H9 (cell line): Measurements from ENCODE around the gene ITGA1. TPM values are rescaled to one million over a fixed set of nuclear protein-coding genes. Genes with fewer than 3 reads are reported as not detected.

Experiments
- DNase-seq: peaks from one replicate; pipeline ENCODE4 v3.0.0-alpha.2; 2017
- H2AFZ ChIP-seq: one replicate; pipeline ENCODE4 v1.6.1; 2013; ENCODE audit warnings: mild to moderate bottlenecking, low read length, control low read depth, moderate library complexity
- H2AK5ac ChIP-seq: 2 replicates; pipeline ENCODE4 v1.6.1; 2013; ENCODE audit warnings: low read length, control low read depth, mixed read lengths; ENCODE audit not compliant: insufficient read length
- H2BK120ac ChIP-seq: one replicate; pipeline ENCODE4 v1.6.1; 2013; ENCODE audit warnings: low read depth, mild to moderate bottlenecking, low read length, control low read depth, inconsistent platforms; ENCODE audit not compliant: poor library complexity, severe bottlenecking
- H2BK12ac ChIP-seq: 2 replicates; pipeline ENCODE4 v1.6.1; 2013; ENCODE audit warnings: low read length, control low read depth, mixed read lengths, low read depth; ENCODE audit not compliant: insufficient read length
- H2BK15ac ChIP-seq: 2 replicates; pipeline ENCODE4 v1.6.1; 2013; ENCODE audit warnings: low read depth, low read length, control low read depth
- H2BK20ac ChIP-seq: one replicate; pipeline ENCODE4 v1.6.1; 2013; ENCODE audit warnings: low read depth, mild to moderate bottlenecking, low read length, control low read depth, inconsistent platforms; ENCODE audit not compliant: poor library complexity, severe bottlenecking
- H2BK5ac ChIP-seq: 2 replicates; pipeline ENCODE4 v1.6.1; 2013; ENCODE audit warnings: low read length, control low read depth, mixed read lengths; ENCODE audit not compliant: insufficient read length
- H3K14ac ChIP-seq: 2 replicates; pipeline ENCODE4 v1.6.1; 2013; ENCODE audit warnings: low read length, control low read depth; ENCODE audit not compliant: insufficient read depth
- H3K18ac ChIP-seq: 2 replicates; pipeline ENCODE4 v1.6.1; 2013; ENCODE audit warnings: low read depth, mild to moderate bottlenecking, mixed read lengths, low read length, control low read depth; ENCODE audit not compliant: insufficient read length
- H3K23ac ChIP-seq: 2 replicates; pipeline ENCODE4 v1.6.1; 2013; ENCODE audit warnings: low read length, control low read depth, mixed read lengths, low read depth; ENCODE audit not compliant: insufficient read length
- H3K23me2 ChIP-seq: 2 replicates; pipeline ENCODE4 v1.6.1; 2013; ENCODE audit warnings: low read depth, mild to moderate bottlenecking, mixed read lengths, low read length, control low read depth; ENCODE audit not compliant: insufficient read length, poor library complexity, severe bottlenecking
- H3K27ac ChIP-seq: 2 replicates; pipeline ENCODE4 v1.5.1; 2013; ENCODE audit warnings: low read length, control low read depth, mixed read lengths, low read depth; ENCODE audit not compliant: insufficient read length
- H3K27me3 ChIP-seq: 2 replicates; pipeline ENCODE4 v1.6.1; 2013; ENCODE audit warnings: low read length, control low read depth, inconsistent platforms; ENCODE audit not compliant: insufficient read depth
- H3K4ac ChIP-seq: 2 replicates; pipeline ENCODE4 v1.6.1; 2013; ENCODE audit warnings: low read depth, mild to moderate bottlenecking, control low read depth, inconsistent platforms, low read length, moderate library complexity
- H3K4me1 ChIP-seq: 2 replicates; pipeline ENCODE4 v1.6.1; 2013; ENCODE audit warnings: low read length, control low read depth, inconsistent platforms; ENCODE audit not compliant: insufficient read depth
- H3K4me2 ChIP-seq: 2 replicates; pipeline ENCODE4 v1.6.1; 2013; ENCODE audit warnings: low read length, control low read depth, mixed read lengths; ENCODE audit not compliant: insufficient read length, insufficient read depth
- H3K56ac ChIP-seq: 2 replicates; pipeline ENCODE4 v1.6.1; 2013; ENCODE audit warnings: low read depth, mild to moderate bottlenecking, mixed read lengths, low read length, control low read depth; ENCODE audit not compliant: insufficient read length
- H3K79me1 ChIP-seq: 2 replicates; pipeline ENCODE4 v1.6.1; 2013; ENCODE audit warnings: low read depth, mild to moderate bottlenecking, moderate library complexity, low read length, control low read depth, inconsistent platforms; ENCODE audit not compliant: insufficient read depth, poor library complexity, severe bottlenecking
- H3K79me2 ChIP-seq: 2 replicates; pipeline ENCODE4 v1.6.1; 2013; ENCODE audit warnings: low read length, control low read depth, inconsistent platforms; ENCODE audit not compliant: insufficient read depth
- H3K9ac ChIP-seq: 2 replicates; pipeline ENCODE4 v1.6.1; 2013; ENCODE audit warnings: low read length, control low read depth, mixed read lengths; ENCODE audit not compliant: insufficient read length; ENCODE audit errors: extremely low read depth
- H3K9me3 ChIP-seq: one replicate; pipeline ENCODE4 v1.6.1; 2013; ENCODE audit warnings: low read depth, low read length, inconsistent platforms; ENCODE audit not compliant: control insufficient read depth
- H3T11ph ChIP-seq: one replicate; pipeline ENCODE4 v1.6.1; 2013; ENCODE audit warnings: mild to moderate bottlenecking, low read length, control low read depth, inconsistent platforms
- H4K20me1 ChIP-seq: one replicate; pipeline ENCODE4 v1.6.1; 2013; ENCODE audit not compliant: control insufficient read depth, insufficient read length, insufficient read depth
- H4K5ac ChIP-seq: 2 replicates; pipeline ENCODE4 v1.6.1; 2013; ENCODE audit warnings: low read depth, mild to moderate bottlenecking, mixed read lengths, low read length, control low read depth; ENCODE audit not compliant: insufficient read length
- H4K8ac ChIP-seq: replicated peaks from 2 replicates; pipeline ENCODE4 v1.6.1; 2013; ENCODE audit warnings: low read length, control low read depth, mixed read lengths, low read depth; ENCODE audit not compliant: insufficient read length
- H4K91ac ChIP-seq: 2 replicates; pipeline ENCODE4 v1.6.1; 2013; ENCODE audit warnings: low read depth, mild to moderate bottlenecking, moderate library complexity, mixed read lengths, low read length, control low read depth; ENCODE audit not compliant: insufficient read length
- H3K27ac Mint-ChIP-seq, 3 experiments: 2 replicates in 2 of 3; 3 replicates in 1 of 3; pipeline ENCODE4 v1.8.0; 2020 to 2021; ENCODE audit warnings: mixed read lengths in 3 of 3, mild to moderate bottlenecking in 1 of 3, moderate library complexity in 1 of 3
- H3K27me3 Mint-ChIP-seq: 2 replicates; pipeline ENCODE4 v1.8.0; 2021; ENCODE audit warnings: low read depth, mild to moderate bottlenecking, moderate library complexity, mixed read lengths
- H3K36me3 Mint-ChIP-seq, 3 experiments: 2 replicates in 2 of 3; 3 replicates in 1 of 3; pipeline ENCODE4 v1.8.0; 2020 to 2021; ENCODE audit warnings: low read depth in 3 of 3, mixed read lengths in 3 of 3; ENCODE audit not compliant: insufficient read depth in 1 of 3
- H3K4me1 Mint-ChIP-seq, 2 experiments: 2 replicates each; pipeline ENCODE4 v1.8.0; 2020; ENCODE audit warnings: mixed read lengths in 2 of 2
- H3K4me3 Mint-ChIP-seq, 2 experiments: 2 replicates in 1 of 2; 3 replicates in 1 of 2; pipeline ENCODE4 v1.8.0; 2020 to 2021; ENCODE audit warnings: mild to moderate bottlenecking in 2 of 2, mixed read lengths in 2 of 2, moderate library complexity in 1 of 2
- H3K9me3 Mint-ChIP-seq, 2 experiments: 2 replicates in 1 of 2; 3 replicates in 1 of 2; pipeline ENCODE4 v1.8.0; 2020; ENCODE audit warnings: mild to moderate bottlenecking in 2 of 2, mixed read lengths in 2 of 2, moderate library complexity in 1 of 2
- WGBS: extraction: QIAGEN DNeasy Blood & Tissue Kit; methylation state at CpG from one replicate; pipeline ENCODE4 v1.1.7; 2013; ENCODE audit warnings: missing lambda C conversion rate, low lambda C conversion rate, mixed read lengths; ENCODE audit not compliant: insufficient read length; ENCODE audit errors: extremely low coverage; 5-methylcytosine and 5-hydroxymethylcytosine counted together
- total RNA-seq: library from RNA; stranded (reverse); gene quantifications from 2 replicates; pipeline ENCODE4 v1.2.1, GENCODE V29; 2021
- TF ChIP-seq, protein P1 (sequence below): fragments of 200-600 bp; sonication (generic); conservative IDR thresholded peaks from 3 replicates; pipeline ENCODE4 v1.8.0; 2021; ENCODE audit warnings: antibody characterized with exemption, mild to moderate bottlenecking

Gene ITGA1
- total RNA-seq, 1 experiment from 2014 or later: 3.9 TPM

DNA sequence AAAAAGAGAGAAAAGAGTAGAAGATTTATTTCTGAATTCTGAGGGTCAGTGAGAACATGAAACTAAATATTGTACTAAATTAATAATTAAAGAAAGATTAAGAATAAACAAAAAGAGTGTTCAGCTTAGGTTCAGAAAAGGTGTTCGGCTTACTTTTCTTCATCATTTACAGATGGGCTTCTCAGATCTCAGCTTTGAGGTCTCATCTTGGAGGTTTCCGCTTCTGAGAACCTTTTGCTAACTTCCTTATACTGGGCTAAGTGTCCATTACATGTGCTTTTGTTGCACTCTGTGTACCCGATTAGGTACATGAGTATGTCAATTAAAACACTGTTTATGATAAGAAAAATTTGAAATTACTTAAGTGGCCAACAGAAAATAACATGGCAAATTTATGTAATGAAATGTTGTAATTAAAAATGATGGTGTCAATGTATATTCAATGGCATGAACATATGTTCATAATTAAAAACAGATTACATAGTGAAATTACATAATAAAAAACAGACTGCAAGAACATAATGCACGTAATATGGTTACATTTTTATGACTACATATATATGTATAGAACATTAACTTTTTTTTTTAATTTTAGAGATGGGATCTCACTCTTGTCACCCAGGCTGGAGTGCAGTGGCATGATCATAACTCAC lies 17.3 kb upstream of the ITGA1 start:
- no peak overlapping the region for H3K23ac ChIP-seq
- Mint-ChIP-seq H3K27me3 (no peaks in the 10 kb centered on the region), H3K36me3 (no peaks in the 10 kb centered on the region), H3K27ac (no peak overlapping the region), H3K4me1 (peaks cover 11 to 13% of the 10 kb centered on the region in 2 experiments), H3K9me3 (no peaks in the 10 kb centered on the region; a peak in 2 of 5 replicates), H3K4me3 (no peak overlapping the region)
- H3T11ph ChIP-seq: no peak overlapping the region
- H2AK5ac ChIP-seq: no peak overlapping the region
- H3K4me1 ChIP-seq: no peaks in the 10 kb centered on the region
- H3K4ac ChIP-seq: no peak overlapping the region
- no peak for DNase-seq
- no peak overlapping the region for H3K14ac ChIP-seq
- no peak overlapping the region for H4K8ac ChIP-seq
- no peak overlapping the region for H3K4me2 ChIP-seq
- no peaks in the 10 kb centered on the region for H3K9me3 ChIP-seq
- H3K56ac ChIP-seq: no peak overlapping the region
- H4K5ac ChIP-seq: no peak overlapping the region
- no peak overlapping the region for H2BK5ac ChIP-seq
- H2BK120ac ChIP-seq: no peak overlapping the region
- TF ChIP-seq, protein P1, sequence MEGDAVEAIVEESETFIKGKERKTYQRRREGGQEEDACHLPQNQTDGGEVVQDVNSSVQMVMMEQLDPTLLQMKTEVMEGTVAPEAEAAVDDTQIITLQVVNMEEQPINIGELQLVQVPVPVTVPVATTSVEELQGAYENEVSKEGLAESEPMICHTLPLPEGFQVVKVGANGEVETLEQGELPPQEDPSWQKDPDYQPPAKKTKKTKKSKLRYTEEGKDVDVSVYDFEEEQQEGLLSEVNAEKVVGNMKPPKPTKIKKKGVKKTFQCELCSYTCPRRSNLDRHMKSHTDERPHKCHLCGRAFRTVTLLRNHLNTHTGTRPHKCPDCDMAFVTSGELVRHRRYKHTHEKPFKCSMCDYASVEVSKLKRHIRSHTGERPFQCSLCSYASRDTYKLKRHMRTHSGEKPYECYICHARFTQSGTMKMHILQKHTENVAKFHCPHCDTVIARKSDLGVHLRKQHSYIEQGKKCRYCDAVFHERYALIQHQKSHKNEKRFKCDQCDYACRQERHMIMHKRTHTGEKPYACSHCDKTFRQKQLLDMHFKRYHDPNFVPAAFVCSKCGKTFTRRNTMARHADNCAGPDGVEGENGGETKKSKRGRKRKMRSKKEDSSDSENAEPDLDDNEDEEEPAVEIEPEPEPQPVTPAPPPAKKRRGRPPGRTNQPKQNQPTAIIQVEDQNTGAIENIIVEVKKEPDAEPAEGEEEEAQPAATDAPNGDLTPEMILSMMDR: no peak
- no peak overlapping the region for H3K9ac ChIP-seq
- no peak overlapping the region for H2BK20ac ChIP-seq
- no peak overlapping the region for H2BK15ac ChIP-seq
- WGBS: no CpG with 5 or more reads among the region's 4 CpGs
- H3K79me2 ChIP-seq: no peaks in the 10 kb centered on the region
- no peaks in the 10 kb centered on the region for H3K23me2 ChIP-seq
- no peaks in the 10 kb centered on the region for H3K27me3 ChIP-seq
- H2BK12ac ChIP-seq: no peak overlapping the region
- H2AFZ ChIP-seq: no peak overlapping the region
- H4K20me1 ChIP-seq: no peaks in the 10 kb centered on the region
- no peak overlapping the region for H3K27ac ChIP-seq
- no peak overlapping the region for H3K18ac ChIP-seq
- no peak overlapping the region for H4K91ac ChIP-seq
- H3K79me1 ChIP-seq: no peaks in the 10 kb centered on the region
